Brain microvascular endothelial cell (primary cell): ENCODE results near the gene CXXC1.

ENCODE experiments used
- DNase-seq: peaks from one replicate; pipeline ENCODE4 v3.0.0-alpha.2; 2020
- H3K27ac ChIP-seq: fragments of 250-450 bp; sonication (Bioruptor Pico); 2 replicates; pipeline ENCODE4 v1.5.1; 2020; ENCODE audit warnings: mild to moderate bottlenecking, moderate library complexity
- H3K27me3 ChIP-seq: fragments of 250-450 bp; sonication (Bioruptor Pico); replicated peaks from 2 replicates; pipeline ENCODE4 v1.5.1; 2020; ENCODE audit warnings: mild to moderate bottlenecking
- H3K36me3 ChIP-seq: fragments of 250-450 bp; sonication (Bioruptor Pico); replicated peaks from 2 replicates; pipeline ENCODE4 v1.5.1; 2020; ENCODE audit warnings: mild to moderate bottlenecking
- H3K4me3 ChIP-seq: 2 replicates; pipeline ENCODE4 v1.5.1; 2011; ENCODE audit warnings: low read depth, mild to moderate bottlenecking, control low read depth, low read length, moderate library complexity
- in situ Hi-C: cut with HindIII; loops from 2 replicates; pipeline ENCODE4 v1.10.0; 2017; ENCODE audit warnings: low sequenced_read_pairs, low pct_ligation_motif_present
- TF ChIP-seq, protein P1 (sequence below): IDR thresholded peaks from 2 replicates; pipeline ENCODE4 v1.5.1; 2011; ENCODE audit warnings: low read depth, mild to moderate bottlenecking, moderate library complexity, low read length, control low read depth, inconsistent platforms; ENCODE audit errors: missing control alignments

Gene CXXC1

DNA sequence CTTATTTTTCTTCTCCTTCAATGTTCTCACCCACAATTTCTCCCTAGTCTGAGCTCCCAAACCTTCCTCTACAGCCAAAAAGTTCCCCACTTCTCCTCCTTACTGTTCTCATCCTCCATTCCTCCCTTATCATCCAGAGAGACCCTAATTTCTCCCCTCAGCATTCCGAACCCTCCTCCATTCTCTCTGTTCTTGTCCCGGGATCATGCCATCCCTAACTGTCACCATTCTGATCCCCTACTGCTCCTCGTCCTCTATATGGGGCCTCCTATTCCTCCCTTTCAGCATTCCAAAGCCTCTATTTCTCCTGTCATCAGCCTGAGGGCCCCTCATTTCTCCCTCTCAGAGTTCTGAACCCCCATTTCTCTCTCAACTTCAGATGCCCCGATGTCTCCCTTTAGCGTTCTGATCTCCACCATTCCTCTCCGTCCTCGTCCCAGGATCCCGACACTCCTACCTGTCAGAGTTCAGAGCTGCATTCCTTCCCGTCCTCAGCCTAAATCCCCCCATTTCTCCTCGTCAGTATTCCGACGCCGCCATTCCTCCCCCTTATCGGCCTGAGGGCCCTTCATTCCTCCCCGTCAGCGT, 6.7 kb downstream of the CXXC1 start:
- DNase-seq, result no peak
- Histone ChIP-seq H3K27ac (peak overlapping the region; percentile 73), H3K4me3 (peak overlapping the region; percentile 98), H3K27me3 (no peaks in the 10 kb centered on the region), H3K36me3 (peaks cover 25% of the 10 kb centered on the region)
- TF ChIP-seq, protein P1, sequence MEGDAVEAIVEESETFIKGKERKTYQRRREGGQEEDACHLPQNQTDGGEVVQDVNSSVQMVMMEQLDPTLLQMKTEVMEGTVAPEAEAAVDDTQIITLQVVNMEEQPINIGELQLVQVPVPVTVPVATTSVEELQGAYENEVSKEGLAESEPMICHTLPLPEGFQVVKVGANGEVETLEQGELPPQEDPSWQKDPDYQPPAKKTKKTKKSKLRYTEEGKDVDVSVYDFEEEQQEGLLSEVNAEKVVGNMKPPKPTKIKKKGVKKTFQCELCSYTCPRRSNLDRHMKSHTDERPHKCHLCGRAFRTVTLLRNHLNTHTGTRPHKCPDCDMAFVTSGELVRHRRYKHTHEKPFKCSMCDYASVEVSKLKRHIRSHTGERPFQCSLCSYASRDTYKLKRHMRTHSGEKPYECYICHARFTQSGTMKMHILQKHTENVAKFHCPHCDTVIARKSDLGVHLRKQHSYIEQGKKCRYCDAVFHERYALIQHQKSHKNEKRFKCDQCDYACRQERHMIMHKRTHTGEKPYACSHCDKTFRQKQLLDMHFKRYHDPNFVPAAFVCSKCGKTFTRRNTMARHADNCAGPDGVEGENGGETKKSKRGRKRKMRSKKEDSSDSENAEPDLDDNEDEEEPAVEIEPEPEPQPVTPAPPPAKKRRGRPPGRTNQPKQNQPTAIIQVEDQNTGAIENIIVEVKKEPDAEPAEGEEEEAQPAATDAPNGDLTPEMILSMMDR, result no peak
- in situ Hi-C loops, result no loop called here

DNA sequence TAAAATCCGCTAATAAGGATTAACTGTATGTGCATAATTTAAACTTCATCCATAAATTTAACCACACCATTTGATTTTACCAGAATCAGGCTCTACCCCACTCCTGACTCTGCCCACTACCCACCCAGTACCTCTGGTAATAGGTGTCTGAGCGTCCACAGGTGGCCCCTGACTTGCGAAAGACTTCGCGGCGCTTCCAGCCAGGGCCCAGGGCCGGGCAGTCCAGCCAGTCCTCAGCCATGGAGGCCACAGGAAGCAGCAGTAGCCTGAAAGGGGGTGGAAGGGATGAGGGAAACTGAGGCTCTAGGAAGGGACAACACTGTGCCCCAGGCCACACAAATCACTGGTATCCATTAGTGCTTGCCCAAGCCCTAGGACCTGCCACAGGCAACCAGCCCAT, 7.7 kb downstream of the CXXC1 start:
- in situ Hi-C loops, result no loop called here
- TF ChIP-seq, protein P1, result no peak
- Histone ChIP-seq H3K36me3 (peaks cover 35% of the 10 kb centered on the region), H3K27ac (no peak overlapping the region), H3K27me3 (no peaks in the 10 kb centered on the region), H3K4me3 (peak overlapping the region; percentile 98)
- no peak for DNase-seq

DNA sequence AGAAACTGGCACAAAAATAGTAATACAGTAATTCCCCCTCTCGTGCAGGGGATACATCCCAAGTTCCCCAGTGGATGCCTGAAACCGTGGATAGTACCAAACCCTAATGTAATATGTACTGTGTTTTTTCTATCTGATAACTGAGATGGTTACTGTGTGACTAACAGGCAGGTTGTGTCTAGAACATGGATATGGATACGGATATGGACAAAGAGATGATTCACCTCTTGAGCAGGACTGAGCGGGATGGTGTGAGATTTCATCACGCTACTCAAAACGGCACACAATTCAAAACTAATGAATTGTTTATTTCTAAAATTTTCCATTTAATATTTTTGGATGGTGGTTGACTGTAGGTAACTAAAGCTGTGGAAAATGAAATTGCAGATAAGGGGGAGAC, 9.6 kb downstream of the CXXC1 start:
- Histone ChIP-seq H3K27ac (peak overlapping the region; percentile 76), H3K27me3 (no peaks in the 10 kb centered on the region), H3K36me3 (peaks cover 49% of the 10 kb centered on the region), H3K4me3 (no peak overlapping the region)
- DNase-seq, result peak; percentile 78
- TF ChIP-seq, protein P1, result no peak
- in situ Hi-C loops, result no loop called here

DNA sequence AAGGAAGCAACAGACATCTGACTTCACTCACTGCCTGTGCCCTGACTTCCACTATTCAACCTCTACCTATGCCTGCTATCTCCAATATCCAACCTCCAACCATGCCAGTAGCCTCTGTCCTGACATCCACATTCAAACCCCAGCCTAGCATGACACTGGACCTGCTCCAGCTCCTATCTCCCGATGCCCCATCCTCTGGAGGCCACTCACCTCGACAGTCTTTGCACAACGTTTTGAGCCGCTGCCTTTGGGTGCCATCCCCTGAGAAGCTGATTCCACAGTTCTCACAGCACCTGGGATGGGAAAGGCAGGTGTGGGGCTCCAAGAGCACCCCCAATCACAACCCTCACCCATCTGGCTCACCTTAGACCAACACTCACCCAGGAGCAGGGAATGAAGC, 11.0 kb downstream of the CXXC1 start:
- no peak for DNase-seq
- TF ChIP-seq, protein P1, result no peak
- Histone ChIP-seq H3K36me3 (peaks cover 63% of the 10 kb centered on the region), H3K27ac (no peak overlapping the region), H3K4me3 (no peak overlapping the region), H3K27me3 (no peaks in the 10 kb centered on the region)
- in situ Hi-C loops, result no loop called here

DNA sequence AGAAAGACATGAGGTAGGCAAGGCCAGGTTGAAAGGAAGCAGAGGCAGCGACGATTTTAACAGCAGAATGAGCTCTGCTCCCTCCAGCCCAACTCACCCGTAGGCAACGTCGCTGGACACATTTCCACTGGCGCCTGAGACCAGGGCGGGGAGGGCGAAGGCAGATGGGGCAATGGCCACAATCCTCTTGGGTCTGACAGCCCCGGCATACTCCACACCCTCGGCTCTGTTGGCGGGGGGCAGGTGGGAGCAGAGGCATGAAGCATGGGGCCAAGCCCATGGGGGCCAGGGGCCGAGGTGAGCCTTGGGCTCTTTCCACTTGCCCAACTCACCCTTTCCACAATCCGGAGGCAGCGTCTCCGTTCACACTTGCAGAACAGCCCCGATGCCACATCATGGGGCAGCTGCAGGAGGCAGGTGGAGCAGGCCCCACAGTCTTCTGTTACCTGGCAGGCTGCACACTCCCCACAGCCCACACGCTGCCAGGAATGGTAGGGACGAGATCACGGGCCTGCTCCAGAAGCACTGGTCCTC, 11.9 kb downstream of the CXXC1 start:
- DNase-seq, result no peak
- TF ChIP-seq, protein P1, result no peak
- H3K27ac ChIP-seq, result no peak overlapping the region
- in situ Hi-C loops, result no loop called here
- no peaks in the 10 kb centered on the region for H3K27me3 ChIP-seq
- peaks cover 69% of the 10 kb centered on the region for H3K36me3 ChIP-seq
- no peak overlapping the region for H3K4me3 ChIP-seq

DNA sequence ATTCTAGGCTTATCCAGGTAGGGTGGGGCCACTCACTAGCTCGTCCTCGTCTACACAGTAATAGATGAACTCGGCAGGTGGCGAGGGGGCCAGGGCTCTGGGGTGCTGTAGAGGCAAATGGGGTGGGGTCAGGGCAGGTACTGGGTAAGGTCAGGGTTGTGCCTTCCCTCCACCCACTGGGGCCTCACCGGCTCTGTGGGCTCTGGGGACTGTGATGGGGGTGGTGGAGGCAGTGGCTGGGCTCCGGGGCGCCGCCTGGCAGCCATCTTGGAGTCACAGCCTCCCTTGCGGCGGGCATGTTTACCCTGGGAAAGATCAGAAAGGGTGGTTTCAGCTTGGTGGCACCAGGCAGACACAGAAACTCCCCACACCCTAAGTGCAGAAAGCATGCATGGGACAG, 12.6 kb downstream of the CXXC1 start:
- in situ Hi-C loops, result no loop called here
- no peak for DNase-seq
- Histone ChIP-seq H3K36me3 (peaks cover 72% of the 10 kb centered on the region), H3K4me3 (no peak overlapping the region), H3K27ac (no peak overlapping the region), H3K27me3 (no peaks in the 10 kb centered on the region)
- TF ChIP-seq, protein P1, result no peak
